ENCODE data around the gene DRAM1. TPM values are rescaled to one million over a fixed set of nuclear protein-coding genes. Genes with fewer than 3 reads are reported as not detected.
"Not testable (repeated sequence)": the region's sequence is repeated elsewhere in the genome, so short reads cannot be mapped to it uniquely, and the experiment has no call there.

The DRAM1 gene
- total RNA-seq, 1 donor from 2014 or later = 3.4 TPM

DNA sequence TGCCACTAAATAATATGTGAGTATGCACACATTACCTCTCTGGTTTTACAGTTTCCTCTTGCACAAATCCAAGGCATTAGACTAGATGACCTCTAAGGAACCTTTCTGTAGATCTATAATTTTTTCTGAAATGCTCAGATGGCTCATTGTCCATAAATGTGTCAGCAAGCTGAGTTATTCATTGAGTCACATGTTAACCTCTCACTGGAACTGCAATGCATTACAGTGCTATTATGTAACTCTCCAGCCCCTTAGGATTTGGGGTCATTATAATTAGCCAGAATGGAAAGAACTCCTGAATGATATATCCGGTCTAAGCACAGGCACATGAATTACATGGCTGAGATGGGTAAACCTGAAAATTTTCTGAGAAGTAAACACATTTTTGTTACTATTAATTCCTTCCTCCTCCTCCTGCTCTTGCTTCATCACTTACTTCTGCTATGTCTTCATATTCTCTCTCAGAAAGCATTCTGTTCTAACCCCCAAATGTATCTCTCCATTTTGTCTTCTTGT lies 20.3 kb upstream of the DRAM1 start:
- Mint-ChIP-seq H3K4me1 (no peaks in the 10 kb centered on the region), H3K9me3 (no peaks in the 10 kb centered on the region), H3K4me3 (no peak overlapping the region), H3K27ac (ENCODE audit: unreplicated experiment) (no peak overlapping the region), H3K36me3 (ENCODE audit: low read depth) (no peaks in the 10 kb centered on the region), H3K27me3 (ENCODE audit: low read depth) (no peaks in the 10 kb centered on the region)
- TF ChIP-seq, protein P1, sequence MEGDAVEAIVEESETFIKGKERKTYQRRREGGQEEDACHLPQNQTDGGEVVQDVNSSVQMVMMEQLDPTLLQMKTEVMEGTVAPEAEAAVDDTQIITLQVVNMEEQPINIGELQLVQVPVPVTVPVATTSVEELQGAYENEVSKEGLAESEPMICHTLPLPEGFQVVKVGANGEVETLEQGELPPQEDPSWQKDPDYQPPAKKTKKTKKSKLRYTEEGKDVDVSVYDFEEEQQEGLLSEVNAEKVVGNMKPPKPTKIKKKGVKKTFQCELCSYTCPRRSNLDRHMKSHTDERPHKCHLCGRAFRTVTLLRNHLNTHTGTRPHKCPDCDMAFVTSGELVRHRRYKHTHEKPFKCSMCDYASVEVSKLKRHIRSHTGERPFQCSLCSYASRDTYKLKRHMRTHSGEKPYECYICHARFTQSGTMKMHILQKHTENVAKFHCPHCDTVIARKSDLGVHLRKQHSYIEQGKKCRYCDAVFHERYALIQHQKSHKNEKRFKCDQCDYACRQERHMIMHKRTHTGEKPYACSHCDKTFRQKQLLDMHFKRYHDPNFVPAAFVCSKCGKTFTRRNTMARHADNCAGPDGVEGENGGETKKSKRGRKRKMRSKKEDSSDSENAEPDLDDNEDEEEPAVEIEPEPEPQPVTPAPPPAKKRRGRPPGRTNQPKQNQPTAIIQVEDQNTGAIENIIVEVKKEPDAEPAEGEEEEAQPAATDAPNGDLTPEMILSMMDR (conservative IDR thresholded peaks at IDR 0.05) = no peak
- DNase-seq (ENCODE audit: low read depth, low spot score) = no peak

DNA sequence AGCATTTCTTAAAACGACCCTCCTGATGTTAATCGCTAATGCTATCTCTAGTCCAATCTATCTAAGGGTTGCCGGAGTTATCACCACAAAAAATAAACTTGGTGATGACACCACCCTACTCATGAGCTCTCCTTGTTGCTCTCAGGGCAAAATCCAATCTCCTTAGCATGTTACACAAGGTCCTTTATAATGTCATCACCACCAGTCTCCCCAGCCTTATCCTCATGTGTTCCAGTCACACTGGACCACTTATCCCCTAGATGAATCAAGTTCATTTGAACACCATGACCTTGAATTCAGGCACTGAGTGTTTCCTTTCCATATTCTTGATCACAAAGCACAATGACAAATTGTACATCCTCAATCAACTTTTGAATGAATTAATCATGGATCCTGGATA lies 19.0 kb upstream of the DRAM1 start:
- Mint-ChIP-seq H3K4me1 (no peaks in the 10 kb centered on the region), H3K4me3 (no peak overlapping the region), H3K36me3 (ENCODE audit: low read depth) (no peaks in the 10 kb centered on the region), H3K27me3 (ENCODE audit: low read depth) (no peaks in the 10 kb centered on the region), H3K9me3 (no peaks in the 10 kb centered on the region), H3K27ac (ENCODE audit: unreplicated experiment) (no peak overlapping the region)
- TF ChIP-seq, protein P1 (conservative IDR thresholded peaks at IDR 0.05) = no peak
- no peak for DNase-seq (ENCODE audit: low read depth, low spot score)

DNA sequence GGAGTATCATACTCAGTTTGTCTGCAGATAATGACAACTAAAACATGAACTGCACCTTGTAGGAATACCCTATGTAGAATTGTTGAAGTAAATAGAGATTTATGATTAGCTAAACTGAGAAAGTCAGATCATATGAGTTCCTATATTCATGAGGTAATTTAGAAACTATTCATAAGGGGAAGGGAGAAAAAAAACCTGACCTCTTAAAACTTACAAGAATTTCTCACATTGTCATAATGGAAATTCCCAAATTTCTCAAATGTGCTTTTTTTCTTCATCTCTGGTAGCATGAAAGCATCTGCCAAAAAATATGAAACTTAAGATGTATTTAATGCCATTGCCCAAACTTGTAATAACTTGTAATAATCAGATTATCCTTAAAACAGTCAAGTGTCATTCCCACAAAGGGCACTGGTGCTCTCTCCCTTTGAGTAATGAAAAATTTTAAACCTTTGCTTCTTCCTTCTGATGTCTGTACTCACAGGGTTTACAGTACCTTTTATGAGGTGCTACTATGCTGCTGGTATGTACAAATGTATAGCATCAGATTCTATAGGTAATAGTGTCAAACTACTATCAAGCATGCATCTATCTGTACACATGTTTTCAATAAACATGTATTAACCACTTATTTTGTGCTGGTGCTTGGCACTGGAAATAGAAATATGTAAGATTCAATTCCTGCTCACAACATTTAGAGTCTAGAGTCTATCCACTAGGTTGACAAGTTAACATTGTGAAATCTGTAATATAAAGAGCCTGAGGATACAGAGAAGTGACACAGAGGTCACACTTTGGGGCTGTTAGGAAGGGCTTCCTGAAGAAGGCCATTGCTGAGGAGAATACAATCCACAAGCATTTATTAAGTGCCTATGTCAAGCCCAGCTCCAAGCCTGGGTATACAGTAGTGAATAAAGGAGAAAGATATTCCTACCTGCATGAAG lies 17.4 kb upstream of the DRAM1 start:
- Mint-ChIP-seq H3K36me3 (ENCODE audit: low read depth) (no peaks in the 10 kb centered on the region), H3K9me3 (no peaks in the 10 kb centered on the region), H3K27me3 (ENCODE audit: low read depth) (no peaks in the 10 kb centered on the region), H3K4me3 (no peak overlapping the region), H3K4me1 (no peaks in the 10 kb centered on the region), H3K27ac (ENCODE audit: unreplicated experiment) (no peak overlapping the region)
- TF ChIP-seq, protein P1 (conservative IDR thresholded peaks at IDR 0.05) = no peak
- DNase-seq (ENCODE audit: low read depth, low spot score) = no peak

DNA sequence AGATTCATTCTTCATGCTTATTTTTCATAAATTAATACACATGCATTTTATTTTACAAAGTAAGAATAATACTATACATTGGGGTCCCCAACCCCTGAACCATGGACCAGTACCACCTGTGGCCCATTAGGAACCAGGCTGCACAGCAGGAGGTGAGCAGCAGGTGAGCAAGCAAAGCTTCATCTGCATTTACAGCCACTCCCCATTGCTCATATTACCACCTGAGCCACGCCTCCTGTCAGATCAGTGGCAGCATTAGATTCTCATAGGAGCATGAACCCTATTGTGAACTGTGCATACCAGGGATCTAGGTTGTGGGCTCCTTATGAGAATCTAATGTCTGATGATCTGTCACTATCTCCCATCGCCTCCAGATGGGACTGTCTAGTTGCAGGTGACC lies 15.7 kb upstream of the DRAM1 start:
- not testable (repeated sequence) for H3K4me1 Mint-ChIP-seq; H3K36me3 Mint-ChIP-seq (ENCODE audit: low read depth); DNase-seq (ENCODE audit: low read depth, low spot score); H3K9me3 Mint-ChIP-seq; H3K27me3 Mint-ChIP-seq (ENCODE audit: low read depth); H3K4me3 Mint-ChIP-seq; H3K27ac Mint-ChIP-seq (ENCODE audit: unreplicated experiment)

DNA sequence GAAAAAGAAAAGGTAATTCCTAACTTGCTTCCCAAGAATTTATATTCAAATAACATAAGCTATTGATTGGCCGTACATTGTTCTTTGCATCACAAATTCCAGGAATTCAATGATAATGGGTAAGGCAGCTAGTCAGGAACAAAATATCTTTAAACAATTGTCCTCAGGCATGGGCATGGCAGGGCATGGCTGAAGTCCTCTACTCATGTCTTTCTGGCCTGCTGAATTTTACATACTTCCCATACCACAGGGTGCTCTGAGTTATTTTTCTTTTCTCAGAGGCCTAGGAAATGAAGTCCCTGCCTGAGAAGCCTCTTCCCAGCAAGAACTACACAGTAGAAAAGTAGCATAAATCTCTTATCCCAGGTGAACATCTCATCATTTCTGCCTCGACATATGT lies 15.1 kb upstream of the DRAM1 start:
- DNase-seq (ENCODE audit: low read depth, low spot score) = no peak
- Mint-ChIP-seq H3K36me3 (ENCODE audit: low read depth) (no peaks in the 10 kb centered on the region), H3K27me3 (ENCODE audit: low read depth) (no peaks in the 10 kb centered on the region), H3K4me3 (no peak overlapping the region), H3K27ac (ENCODE audit: unreplicated experiment) (no peak overlapping the region), H3K9me3 (no peaks in the 10 kb centered on the region), H3K4me1 (no peaks in the 10 kb centered on the region)
- TF ChIP-seq, protein P1 (conservative IDR thresholded peaks at IDR 0.05) = no peak

DNA sequence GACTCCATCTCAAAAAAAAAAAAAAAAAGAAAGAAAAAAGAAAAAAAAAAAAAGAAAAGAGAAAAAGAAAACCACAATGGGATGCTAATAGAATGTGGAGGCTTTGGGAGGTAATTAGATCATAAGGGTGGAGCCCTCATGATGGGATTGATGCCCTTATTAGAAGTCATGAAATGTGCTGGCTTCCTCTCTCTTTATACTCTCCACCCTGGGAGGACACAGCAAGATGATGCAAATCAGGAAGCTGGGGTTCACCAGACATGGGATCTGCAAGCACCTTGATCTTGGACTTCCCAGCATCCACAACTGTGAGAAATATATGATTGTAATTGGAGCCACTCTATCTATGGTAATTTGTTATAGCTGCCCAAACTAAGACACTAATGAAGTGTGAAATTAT lies 13.4 kb upstream of the DRAM1 start:
- no peaks in the 10 kb centered on the region for H3K9me3 Mint-ChIP-seq
- no peak overlapping the region for H3K4me3 Mint-ChIP-seq
- no peaks in the 10 kb centered on the region for H3K36me3 Mint-ChIP-seq (ENCODE audit: low read depth)
- TF ChIP-seq, protein P1 (conservative IDR thresholded peaks at IDR 0.05) = no peak
- no peak for DNase-seq (ENCODE audit: low read depth, low spot score)
- H3K27me3 Mint-ChIP-seq (ENCODE audit: low read depth) = no peaks in the 10 kb centered on the region
- H3K4me1 Mint-ChIP-seq = no peaks in the 10 kb centered on the region
- H3K27ac Mint-ChIP-seq (ENCODE audit: unreplicated experiment) = no peak overlapping the region
